ENCODE results near the gene CXADR.

GRCh38 chr21:17472182-17472581 lies 40.7 kb upstream of the CXADR start:
- TF ChIP-seq CTCF (IDR thresholded peaks at IDR 0.05) (no peak), EP300 (IDR thresholded peaks at IDR 0.05) (no peak)

Measured in sigmoid colon (tissue), 4 donors.